ENCODE measurements around the gene THTPA. TPM values are rescaled to one million over a fixed set of nuclear protein-coding genes. Genes with fewer than 3 reads are reported as not detected.

Gene THTPA
- total and polyA plus RNA-seq, 2 of the 13 experiments (the other 11 are each of a cell fraction or from before 2014, with no cell fraction given) = 7.4 to 8.7 TPM

GRCh38 chr14:23556700-23557440, 799 bp downstream of the THTPA start (continued):
- no peak for TF ChIP-seq RAD51 (IDR thresholded peaks at IDR 0.05; ENCODE audit: borderline replicate concordance)
- peak; percentile 48; the same call in 1 of the 2 replicates for TF ChIP-seq CBX5 (CRISPR knock-in tag; IDR thresholded peaks at IDR 0.05; ENCODE audit: borderline replicate concordance)
- TF ChIP-seq ZNF232 (CRISPR knock-in tag; IDR thresholded peaks at IDR 0.05; ENCODE audit: borderline replicate concordance) = 0 out of 2 replicates have a peak, but pooled peaks have one; percentile 18
- no peak for TF ChIP-seq ATF7-NPFF (CRISPR knock-in tag; IDR thresholded peaks at IDR 0.05; ENCODE audit: low read depth)
- peak; percentile 48; the same call in 1 of the 2 replicates for TF ChIP-seq KLF13 (CRISPR knock-in tag; IDR thresholded peaks at IDR 0.05)
- TF ChIP-seq ZC3H4 (CRISPR knock-in tag; IDR thresholded peaks at IDR 0.05; ENCODE audit: borderline replicate concordance) = no peak
- TF ChIP-seq EED (CRISPR knock-in tag; IDR thresholded peaks at IDR 0.05) = peak; percentile 83; the same call in 1 of the 2 replicates
- TF ChIP-seq REL (CRISPR knock-in tag; conservative IDR thresholded peaks at IDR 0.05) = 0 out of 2 replicates have a peak, but pooled peaks have one; percentile 13
- TF ChIP-seq HNF1A (IDR thresholded peaks at IDR 0.05; ENCODE audit: low read depth) = no peak
- no peak for TF ChIP-seq HNF1A (CRISPR knock-in tag; IDR thresholded peaks at IDR 0.05; ENCODE audit: borderline replicate concordance)
- no peak for TF ChIP-seq ZNF33A (CRISPR knock-in tag; IDR thresholded peaks at IDR 0.05; ENCODE audit: borderline replicate concordance)
- TF ChIP-seq ZNF331 (CRISPR knock-in tag; IDR thresholded peaks at IDR 0.05) = peak; percentile 26; the same call in 1 of the 2 replicates
- TF ChIP-seq ETV5 (CRISPR knock-in tag; IDR thresholded peaks at IDR 0.05; ENCODE audit: borderline replicate concordance) = 0 out of 2 replicates have a peak, but pooled peaks have one; percentile 18
- no peak for TF ChIP-seq BCL3 (CRISPR knock-in tag; IDR thresholded peaks at IDR 0.05)
- peak; percentile 3; the same call in 1 of the 2 replicates for TF ChIP-seq SNAI1 (CRISPR knock-in tag; IDR thresholded peaks at IDR 0.05; ENCODE audit: borderline replicate concordance)
- 0 out of 2 replicates have a peak, but pooled peaks have one; percentile 40 for TF ChIP-seq ETV6 (CRISPR knock-in tag; conservative IDR thresholded peaks at IDR 0.05)
- 0 out of 2 replicates have a peak, but pooled peaks have one; percentile 0 for TF ChIP-seq ZNF20 (CRISPR knock-in tag; IDR thresholded peaks at IDR 0.05)
- TF ChIP-seq ZNF354B (CRISPR knock-in tag; IDR thresholded peaks at IDR 0.05) = no peak
- TF ChIP-seq HIC2 (CRISPR knock-in tag; IDR thresholded peaks at IDR 0.05; ENCODE audit: low read depth) = 0 out of 2 replicates have a peak, but pooled peaks have one; percentile 11
- peak; percentile 8; the same call in 1 of the 2 replicates for TF ChIP-seq ATF3 (CRISPR knock-in tag; IDR thresholded peaks at IDR 0.05)

Data from HepG2 (cell line).